Measurements from ENCODE around the gene SETD7. TPM values are rescaled to one million over a fixed set of nuclear protein-coding genes. Genes with fewer than 3 reads are reported as not detected.

The SETD7 gene
- total RNA-seq, 2 experiments from 2014 or later: 10.4 to 12.1 TPM

GRCh38 chr4:139503622-139504166 lies 52.3 kb downstream of the SETD7 start:
- DNase-seq (no peak), ATAC-seq (peak; percentile 49)
- Mint-ChIP-seq H3K4me3 (no peak overlapping the region), H3K27ac (no peak overlapping the region), H3K27me3 (no peaks in the 10 kb centered on the region), H3K9me3 (no peaks in the 10 kb centered on the region), H3K4me1 (ENCODE audit: low read depth) (no peaks in the 10 kb centered on the region), H3K36me3 (ENCODE audit: low read depth) (peaks cover 4% of the 10 kb centered on the region)
- no peak for TF ChIP-seq CTCF (IDR thresholded peaks at IDR 0.05)
- intact Hi-C loops (cut with micrococcal nuclease): no loop called here
- POLR2A ChIA-PET: interaction anchor here (0.9 kb wide), 1 partner anchor 51 kb away, joined by 4 read pairs; no protein-coding TSS in a partner anchor
- CTCF ChIA-PET: interaction anchor here (1.3 kb wide), 1 partner anchor 101 kb away, joined by 6 read pairs; no protein-coding TSS in a partner anchor

GRCh38 chr4:139501927-139502899 lies 53.8 kb downstream of the SETD7 start:
- TF ChIP-seq CTCF (IDR thresholded peaks at IDR 0.05): no peak
- CTCF ChIA-PET: interaction anchor here (0.9 to 2.2 kb wide), 3 partner anchors 14 to 149 kb away, joined by 3 to 7 read pairs (median 3); no protein-coding TSS in a partner anchor
- H3K4me3 Mint-ChIP-seq: no peak overlapping the region

GRCh38 chr4:139501527-139501926 lies 54.5 kb downstream of the SETD7 start:
- no peaks in the 10 kb centered on the region for H3K27me3 Mint-ChIP-seq
- H3K27ac Mint-ChIP-seq: no peak overlapping the region
- DNase-seq (no peak), ATAC-seq (no peak)
- no peaks in the 10 kb centered on the region for H3K4me1 Mint-ChIP-seq (ENCODE audit: low read depth)
- H3K9me3 Mint-ChIP-seq: no peaks in the 10 kb centered on the region
- CTCF ChIA-PET: interaction anchor here (0.9 to 2.2 kb wide), 4 partner anchors 8 to 150 kb away, joined by 3 to 7 read pairs (median 3); no protein-coding TSS in a partner anchor
- intact Hi-C loops (cut with micrococcal nuclease): no loop called here
- H3K4me3 Mint-ChIP-seq: no peak overlapping the region
- POLR2A ChIA-PET: no interaction called here
- H3K36me3 Mint-ChIP-seq (ENCODE audit: low read depth): peaks cover 4% of the 10 kb centered on the region
- TF ChIP-seq CTCF (IDR thresholded peaks at IDR 0.05): no peak

More at GRCh38 chr4:139501927-139502899, 53.8 kb downstream of the SETD7 start:
- H3K9me3 Mint-ChIP-seq: no peaks in the 10 kb centered on the region
- intact Hi-C loops (cut with micrococcal nuclease): no loop called here
- POLR2A ChIA-PET: no interaction called here
- H3K36me3 Mint-ChIP-seq (ENCODE audit: low read depth): peaks cover 4% of the 10 kb centered on the region
- no peak for DNase-seq
- no peaks in the 10 kb centered on the region for H3K27me3 Mint-ChIP-seq
- H3K27ac Mint-ChIP-seq: no peak overlapping the region
- no peaks in the 10 kb centered on the region for H3K4me1 Mint-ChIP-seq (ENCODE audit: low read depth)
- no peak for ATAC-seq

GRCh38 chr4:139501117-139501516 lies 54.9 kb downstream of the SETD7 start:
- Mint-ChIP-seq H3K9me3 (no peaks in the 10 kb centered on the region), H3K27ac (no peak overlapping the region), H3K4me3 (no peak overlapping the region), H3K4me1 (ENCODE audit: low read depth) (no peaks in the 10 kb centered on the region), H3K27me3 (no peaks in the 10 kb centered on the region), H3K36me3 (ENCODE audit: low read depth) (peaks cover 4% of the 10 kb centered on the region)
- TF ChIP-seq CTCF (IDR thresholded peaks at IDR 0.05): no peak
- ChIA-PET CTCF (interaction anchor here (1.0 to 2.2 kb wide), 3 partner anchors 9 to 30 kb away, joined by 3 to 7 read pairs (median 3); no protein-coding TSS in a partner anchor), POLR2A (no interaction called here)
- ATAC-seq (no peak), DNase-seq (no peak)
- intact Hi-C loops (cut with micrococcal nuclease): no loop called here
